Measurements from ENCODE around the gene SPATA9. TPM values are rescaled to one million over a fixed set of nuclear protein-coding genes. Genes with fewer than 3 reads are reported as not detected.
A peak's percentile ranks its signal among the peaks of the same experiment; 100 is the strongest.

The SPATA9 gene
- total and polyA plus RNA-seq, 9 of the 15 experiments (the other 6 are each of a cell fraction or from before 2014, with no cell fraction given), result 0.16 to 5.5 (median 0.39) TPM; not detected in 3

DNA sequence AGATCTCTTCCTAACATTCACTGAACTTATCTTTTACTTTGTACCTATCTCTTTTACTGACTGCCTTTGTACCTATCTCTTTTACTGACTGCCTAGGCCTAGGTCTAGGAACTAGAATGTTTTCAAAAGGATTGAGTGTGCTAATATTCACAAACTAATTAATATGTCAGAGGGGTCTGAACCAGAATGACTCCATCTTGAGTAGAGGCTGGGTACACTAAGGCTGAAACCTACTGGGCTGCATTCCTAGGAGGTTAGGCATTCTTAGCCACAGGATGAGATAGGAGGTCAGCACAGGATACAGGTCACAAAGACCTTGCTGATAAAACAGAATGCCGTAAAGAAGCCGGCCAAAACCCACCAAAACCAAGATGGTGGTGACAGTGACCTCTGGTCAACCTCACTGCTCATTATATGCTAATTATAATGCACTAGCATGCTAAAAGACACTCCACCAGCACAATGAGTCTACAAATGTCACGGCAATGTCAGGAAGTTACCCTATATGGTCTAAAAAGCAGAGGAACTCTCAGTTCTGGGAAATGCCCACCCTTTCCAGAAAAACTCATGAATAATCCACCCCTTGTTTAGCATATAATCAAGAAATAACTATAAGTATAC lies 45.8 kb upstream of the SPATA9 start:
- peak overlapping the region; percentile 96; the same call in 1 of the 2 replicates for H3K4me2 ChIP-seq (ENCODE audit: insufficient read depth, low read length)
- peaks cover 43% of the 10 kb centered on the region for H3K79me2 ChIP-seq (ENCODE audit: control insufficient read depth, insufficient read depth, low read length)
- TF ChIP-seq, protein P1, sequence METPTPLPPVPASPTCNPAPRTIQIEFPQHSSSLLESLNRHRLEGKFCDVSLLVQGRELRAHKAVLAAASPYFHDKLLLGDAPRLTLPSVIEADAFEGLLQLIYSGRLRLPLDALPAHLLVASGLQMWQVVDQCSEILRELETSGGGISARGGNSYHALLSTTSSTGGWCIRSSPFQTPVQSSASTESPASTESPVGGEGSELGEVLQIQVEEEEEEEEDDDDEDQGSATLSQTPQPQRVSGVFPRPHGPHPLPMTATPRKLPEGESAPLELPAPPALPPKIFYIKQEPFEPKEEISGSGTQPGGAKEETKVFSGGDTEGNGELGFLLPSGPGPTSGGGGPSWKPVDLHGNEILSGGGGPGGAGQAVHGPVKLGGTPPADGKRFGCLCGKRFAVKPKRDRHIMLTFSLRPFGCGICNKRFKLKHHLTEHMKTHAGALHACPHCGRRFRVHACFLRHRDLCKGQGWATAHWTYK (CRISPR knock-in tag; IDR thresholded peaks at IDR 0.05), result peak; percentile 100
- TF ChIP-seq ZNF717 (CRISPR knock-in tag; IDR thresholded peaks at IDR 0.05), result peak; percentile 97
- TF ChIP-seq NR2C2 (CRISPR knock-in tag; IDR thresholded peaks at IDR 0.05), result 0 out of 2 replicates have a peak, but pooled peaks have one; percentile 32
- TF ChIP-seq NR2C2 (tag; IDR thresholded peaks at IDR 0.05), result peak; percentile 98
- TF ChIP-seq TAF1 (IDR thresholded peaks at IDR 0.05; ENCODE audit: control insufficient read depth, extremely low read depth, insufficient read depth, low read length, severe bottlenecking), result peak; percentile 10
- TF ChIP-seq, protein P2, sequence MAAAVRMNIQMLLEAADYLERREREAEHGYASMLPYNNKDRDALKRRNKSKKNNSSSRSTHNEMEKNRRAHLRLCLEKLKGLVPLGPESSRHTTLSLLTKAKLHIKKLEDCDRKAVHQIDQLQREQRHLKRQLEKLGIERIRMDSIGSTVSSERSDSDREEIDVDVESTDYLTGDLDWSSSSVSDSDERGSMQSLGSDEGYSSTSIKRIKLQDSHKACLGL (CRISPR knock-in tag; IDR thresholded peaks at IDR 0.05; ENCODE audit: borderline replicate concordance, poor library complexity, severe bottlenecking), result peak; percentile 94
- TF ChIP-seq EWSR1 (IDR thresholded peaks at IDR 0.05; ENCODE audit: borderline replicate concordance, low read depth, partially characterized antibody), result no peak
- TF ChIP-seq, protein P3, sequence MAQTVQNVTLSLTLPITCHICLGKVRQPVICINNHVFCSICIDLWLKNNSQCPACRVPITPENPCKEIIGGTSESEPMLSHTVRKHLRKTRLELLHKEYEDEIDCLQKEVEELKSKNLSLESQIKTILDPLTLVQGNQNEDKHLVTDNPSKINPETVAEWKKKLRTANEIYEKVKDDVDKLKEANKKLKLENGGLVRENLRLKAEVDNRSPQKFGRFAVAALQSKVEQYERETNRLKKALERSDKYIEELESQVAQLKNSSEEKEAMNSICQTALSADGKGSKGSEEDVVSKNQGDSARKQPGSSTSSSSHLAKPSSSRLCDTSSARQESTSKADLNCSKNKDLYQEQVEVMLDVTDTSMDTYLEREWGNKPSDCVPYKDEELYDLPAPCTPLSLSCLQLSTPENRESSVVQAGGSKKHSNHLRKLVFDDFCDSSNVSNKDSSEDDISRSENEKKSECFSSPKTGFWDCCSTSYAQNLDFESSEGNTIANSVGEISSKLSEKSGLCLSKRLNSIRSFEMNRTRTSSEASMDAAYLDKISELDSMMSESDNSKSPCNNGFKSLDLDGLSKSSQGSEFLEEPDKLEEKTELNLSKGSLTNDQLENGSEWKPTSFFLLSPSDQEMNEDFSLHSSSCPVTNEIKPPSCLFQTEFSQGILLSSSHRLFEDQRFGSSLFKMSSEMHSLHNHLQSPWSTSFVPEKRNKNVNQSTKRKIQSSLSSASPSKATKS (CRISPR knock-in tag; IDR thresholded peaks at IDR 0.05), result peak; percentile 97
- TF ChIP-seq POLR2AphosphoS2 (IDR thresholded peaks at IDR 0.05; ENCODE audit: low read length), result no peak
- TF ChIP-seq, protein P4, sequence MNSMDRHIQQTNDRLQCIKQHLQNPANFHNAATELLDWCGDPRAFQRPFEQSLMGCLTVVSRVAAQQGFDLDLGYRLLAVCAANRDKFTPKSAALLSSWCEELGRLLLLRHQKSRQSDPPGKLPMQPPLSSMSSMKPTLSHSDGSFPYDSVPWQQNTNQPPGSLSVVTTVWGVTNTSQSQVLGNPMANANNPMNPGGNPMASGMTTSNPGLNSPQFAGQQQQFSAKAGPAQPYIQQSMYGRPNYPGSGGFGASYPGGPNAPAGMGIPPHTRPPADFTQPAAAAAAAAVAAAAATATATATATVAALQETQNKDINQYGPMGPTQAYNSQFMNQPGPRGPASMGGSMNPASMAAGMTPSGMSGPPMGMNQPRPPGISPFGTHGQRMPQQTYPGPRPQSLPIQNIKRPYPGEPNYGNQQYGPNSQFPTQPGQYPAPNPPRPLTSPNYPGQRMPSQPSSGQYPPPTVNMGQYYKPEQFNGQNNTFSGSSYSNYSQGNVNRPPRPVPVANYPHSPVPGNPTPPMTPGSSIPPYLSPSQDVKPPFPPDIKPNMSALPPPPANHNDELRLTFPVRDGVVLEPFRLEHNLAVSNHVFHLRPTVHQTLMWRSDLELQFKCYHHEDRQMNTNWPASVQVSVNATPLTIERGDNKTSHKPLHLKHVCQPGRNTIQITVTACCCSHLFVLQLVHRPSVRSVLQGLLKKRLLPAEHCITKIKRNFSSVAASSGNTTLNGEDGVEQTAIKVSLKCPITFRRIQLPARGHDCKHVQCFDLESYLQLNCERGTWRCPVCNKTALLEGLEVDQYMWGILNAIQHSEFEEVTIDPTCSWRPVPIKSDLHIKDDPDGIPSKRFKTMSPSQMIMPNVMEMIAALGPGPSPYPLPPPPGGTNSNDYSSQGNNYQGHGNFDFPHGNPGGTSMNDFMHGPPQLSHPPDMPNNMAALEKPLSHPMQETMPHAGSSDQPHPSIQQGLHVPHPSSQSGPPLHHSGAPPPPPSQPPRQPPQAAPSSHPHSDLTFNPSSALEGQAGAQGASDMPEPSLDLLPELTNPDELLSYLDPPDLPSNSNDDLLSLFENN (IDR thresholded peaks at IDR 0.05; ENCODE audit: low read depth in 2 of 2, low read length in 2 of 2), result no peak
- peak; percentile 100 for TF ChIP-seq ZNF644 (tag; IDR thresholded peaks at IDR 0.05; ENCODE audit: low read depth)
- TF ChIP-seq ZNF696 (CRISPR knock-in tag; conservative IDR thresholded peaks at IDR 0.05), result peak; percentile 94
- TF ChIP-seq ZNF140 (CRISPR knock-in tag; IDR thresholded peaks at IDR 0.05), result peak; percentile 97

More for the DNA sequence above, 45.8 kb upstream of the SPATA9 start:
- Histone ChIP-seq H4K20me1 (replicated peaks; ENCODE audit: control insufficient read depth, insufficient read depth, low read length) (no peaks in the 10 kb centered on the region), H3K36me3 (ENCODE audit: control insufficient read depth, insufficient read depth, low read length) (peaks cover 13% of the 10 kb centered on the region; the same call in 2 of the 3 replicates), H3K4me1 (replicated peaks in 1 of 2; ENCODE audit: control insufficient read depth in 2 of 2, insufficient read depth in 2 of 2, low read length in 2 of 2) (peaks cover 34 to 43% of the 10 kb centered on the region in 2 experiments), H3K9me3 (replicated peaks; ENCODE audit: control insufficient read depth, insufficient read depth, low read depth, low read length) (no peaks in the 10 kb centered on the region), H2AFZ (ENCODE audit: low read depth, low read length) (peak overlapping the region; percentile 69), H3K27ac (ENCODE audit: extremely low read depth, low read depth, low read length) (peak overlapping the region; percentile 85), H3K9me1 (ENCODE audit: control insufficient read depth, insufficient read depth, low read length) (no peaks in the 10 kb centered on the region), H3K27me3 (ENCODE audit: control insufficient read depth in 2 of 2, insufficient read depth in 2 of 2, low read length in 2 of 2) (no peaks in the 10 kb centered on the region; a peak in 1 of 5 replicates), H3K9ac (ENCODE audit: insufficient read depth in 1 of 2, low read depth in 2 of 2, low read length in 2 of 2) (peak overlapping the region in 1 of 2 experiments; percentile 92; a peak in 2 of 4 replicates), H3K4me3 (peak overlapping the region; percentile 81)
- ATAC-seq, result peak; percentile 43
- in situ Hi-C loops (cut with MboI), result loop anchor here (5.0 kb wide), 1 partner anchor 61 kb away; no protein-coding TSS in a partner anchor
- peak; percentile 88 for FAIRE-seq
- ChIA-PET POLR2A (interaction anchor here (0.6 to 3.8 kb wide), 5 partner anchors 9 to 259 kb away, joined by 3 to 50 read pairs (median 14); partner anchors contain the start of gene RFESD), CTCF (ENCODE audit: low intra/inter-chr PET ratio) (no interaction called here)
- intact Hi-C loops (cut with micrococcal nuclease), result loop anchor here (1.0 to 10.0 kb wide), 3 partner anchors 80 to 206 kb away; partner anchors contain the start of genes ARSK and SKIC3
- WGBS (ENCODE audit: insufficient coverage, low coverage, missing lambda C conversion rate), result 0% methylated on average over 3 of the region's 3 CpGs
- BruUV-seq (replicated peaks), result no TSS peak
- DNase-seq (ENCODE audit: extremely low read depth in 1 of 4, low spot score in 3 of 4), result peak in 2 of 4 experiments; percentile 37 to 94
